Smooth muscle cell (in vitro differentiated cells): ENCODE results near the gene BAHCC1. TPM values are rescaled to one million over a fixed set of nuclear protein-coding genes. Genes with fewer than 3 reads are reported as not detected.

ENCODE experiments used
- DNase-seq: peaks from one replicate; lab custom pipeline; 2025; ENCODE audit not compliant: unreplicated experiment; lab: John Stamatoyannopoulos, UW
- H2AFZ ChIP-seq: fragments of 200-600 bp; sonication (generic); 2 replicates; pipeline ENCODE4 v1.6.0; 2016; ENCODE audit warnings: antibody characterized with exemption, low read depth, mild to moderate bottlenecking
- H3F3A ChIP-seq: fragments of 200-600 bp; sonication (generic); 2 replicates; pipeline ENCODE4 v1.6.0; 2017; ENCODE audit warnings: antibody characterized with exemption, low read depth
- H3K27ac ChIP-seq: fragments of 200-600 bp; sonication (generic); 2 replicates; pipeline ENCODE4 v1.5.1; 2016; ENCODE audit warnings: low read depth, mild to moderate bottlenecking
- H3K27me3 ChIP-seq: fragments of 200-600 bp; sonication (generic); 2 replicates; pipeline ENCODE4 v1.6.1; 2016; ENCODE audit warnings: low read depth, mild to moderate bottlenecking
- H3K36me3 ChIP-seq: fragments of 200-600 bp; sonication (generic); 2 replicates; pipeline ENCODE4 v1.5.1; 2016; ENCODE audit warnings: low read depth
- H3K4me1 ChIP-seq: fragments of 200-600 bp; sonication (generic); 2 replicates; pipeline ENCODE4 v1.5.1; 2016; ENCODE audit warnings: low read depth
- H3K4me2 ChIP-seq: fragments of 200-600 bp; sonication (generic); 2 replicates; pipeline ENCODE4 v1.6.0; 2016; ENCODE audit warnings: mild to moderate bottlenecking
- H3K4me3 ChIP-seq: fragments of 200-600 bp; sonication (generic); 2 replicates; pipeline ENCODE4 v1.5.1; 2016; ENCODE audit warnings: mild to moderate bottlenecking
- H3K79me2 ChIP-seq: fragments of 200-600 bp; sonication (generic); 2 replicates; pipeline ENCODE4 v1.6.0; 2016; ENCODE audit warnings: low read depth, mild to moderate bottlenecking
- H3K9ac ChIP-seq: fragments of 200-600 bp; sonication (generic); 2 replicates; pipeline ENCODE4 v1.6.0; 2016; ENCODE audit warnings: low read depth
- H3K9me3 ChIP-seq: fragments of 200-600 bp; sonication (generic); replicated peaks from 2 replicates; pipeline ENCODE4 v1.5.1; 2016; ENCODE audit warnings: low read depth
- H4K20me1 ChIP-seq: fragments of 200-600 bp; sonication (generic); 2 replicates; pipeline ENCODE4 v1.6.0; 2016; ENCODE audit warnings: low read depth
- CTCF ChIP-seq: fragments of 200-600 bp; sonication (generic); IDR thresholded peaks from 2 replicates; pipeline ENCODE4 v1.5.1; 2017; ENCODE audit warnings: borderline replicate concordance, mild to moderate bottlenecking, antibody characterized with exemption; ENCODE audit not compliant: insufficient read depth, poor library complexity, severe bottlenecking
- WGBS: methylation state at CpG from one replicate; pipeline ENCODE4 v1.1.7; 2016; ENCODE audit warnings: low lambda C conversion rate; 5-methylcytosine and 5-hydroxymethylcytosine counted together
- polyA plus RNA-seq: library from polyadenylated mRNA; unstranded; fragments of >200 nt; fragmentation: Nextera tagmentation; extraction: Ambion mirVana; gene quantifications from 2 replicates; pipeline ENCODE4 v1.2.1, GENCODE V29; 2016
- total RNA-seq: library from RNA; depleted of rRNA; stranded (reverse); fragments of >200 nt; gene quantifications from 2 replicates; pipeline ENCODE4 v1.2.3, GENCODE V29; 2014

The BAHCC1 gene
- total and polyA plus RNA-seq, 2 experiments from 2014 or later = 3.2 to 4.6 TPM

GRCh38 chr17:81482673-81483072, 87.4 kb downstream of the BAHCC1 start:
- Histone ChIP-seq H3K79me2 (no peaks in the 10 kb centered on the region), H3K27ac (no peak overlapping the region), H2AFZ (no peak overlapping the region), H3K27me3 (no peaks in the 10 kb centered on the region), H3K4me2 (peak overlapping the region; percentile 99), H3K9ac (no peak overlapping the region), H3K4me1 (peaks cover 13% of the 10 kb centered on the region), H4K20me1 (no peaks in the 10 kb centered on the region), H3K9me3 (no peaks in the 10 kb centered on the region), H3K36me3 (no peaks in the 10 kb centered on the region), H3F3A (peaks cover 4% of the 10 kb centered on the region), H3K4me3 (no peak overlapping the region)
- 86% methylated on average over 11 of the region's 11 CpGs for WGBS
- DNase-seq = no peak
- TF ChIP-seq CTCF = no peak

- peaks cover 4% of the 10 kb centered on the region for H3F3A ChIP-seq
- H3K79me2 ChIP-seq = no peaks in the 10 kb centered on the region
- H3K36me3 ChIP-seq = no peaks in the 10 kb centered on the region
- no peaks in the 10 kb centered on the region for H3K9me3 ChIP-seq
- H3K27me3 ChIP-seq = no peaks in the 10 kb centered on the region
- no peak overlapping the region for H3K9ac ChIP-seq
- peak overlapping the region; percentile 79 for H2AFZ ChIP-seq
- DNase-seq = no peak
- H3K4me3 ChIP-seq = peak overlapping the region; percentile 61
- no peak overlapping the region for H3K27ac ChIP-seq
- H3K4me2 ChIP-seq = peak overlapping the region; percentile 99
- no peak for TF ChIP-seq CTCF
- H3K4me1 ChIP-seq = peaks cover 15% of the 10 kb centered on the region
- WGBS = 51% methylated on average over 29 of the region's 29 CpGs
- H4K20me1 ChIP-seq = no peaks in the 10 kb centered on the region
These were observed 88.0 kb downstream of the BAHCC1 start for GRCh38 chr17:81483085-81483861.

- DNase-seq = no peak
- Histone ChIP-seq H2AFZ (peak overlapping the region; percentile 79), H4K20me1 (no peaks in the 10 kb centered on the region), H3K27ac (no peak overlapping the region), H3K4me2 (peak overlapping the region; percentile 99), H3K4me1 (peaks cover 21% of the 10 kb centered on the region), H3K9ac (no peak overlapping the region), H3K9me3 (no peaks in the 10 kb centered on the region), H3K4me3 (peak overlapping the region; percentile 61), H3K27me3 (no peaks in the 10 kb centered on the region), H3F3A (peaks cover 4% of the 10 kb centered on the region), H3K36me3 (no peaks in the 10 kb centered on the region), H3K79me2 (no peaks in the 10 kb centered on the region)
- TF ChIP-seq CTCF = no peak
- 18% methylated on average over 32 of the region's 32 CpGs for WGBS
These were observed 88.6 kb downstream of the BAHCC1 start for GRCh38 chr17:81483862-81484194.
